ENCODE data around the gene CBY1. TPM values are rescaled to one million over a fixed set of nuclear protein-coding genes. Genes with fewer than 3 reads are reported as not detected.

CBY1 gene
- total RNA-seq, 4 donors from 2014 or later = 16.6 to 26.6 (median 22.1) TPM

- DNase-seq (ENCODE audit: low spot score in 2 of 2) = no peak
- TF ChIP-seq CTCF (IDR thresholded peaks at IDR 0.05) = no peak
- no peak for TF ChIP-seq POLR2A (IDR thresholded peaks at IDR 0.05)
- 88 to 92% methylated on average over 9 of the region's 9 CpGs for WGBS, 2 donors
- H3K4me3 ChIP-seq (ENCODE audit: low read depth, poor library complexity, severe bottlenecking) = no peak overlapping the region
- intact Hi-C loops (cut with DNase I; ENCODE audit: low total_unique reads) = no loop called here
These were observed 28.5 kb downstream of the CBY1 start for GRCh38 chr22:38684895-38685294.

- WGBS, 2 donors = 94 to 96% methylated on average over 1 of the region's 1 CpG
- TF ChIP-seq CTCF (IDR thresholded peaks at IDR 0.05) = no peak
- no peak for TF ChIP-seq POLR2A (IDR thresholded peaks at IDR 0.05)
- DNase-seq (ENCODE audit: low spot score in 2 of 2) = no peak
- intact Hi-C loops (cut with DNase I; ENCODE audit: low total_unique reads) = no loop called here
- H3K4me3 ChIP-seq (ENCODE audit: low read depth, poor library complexity, severe bottlenecking) = no peak overlapping the region
These were observed 29.3 kb downstream of the CBY1 start for GRCh38 chr22:38685761-38686160.

- WGBS, 2 donors = 61 to 77% methylated on average over 1 of the region's 1 CpG
- DNase-seq (ENCODE audit: low spot score in 2 of 2) = no peak
- TF ChIP-seq POLR2A (IDR thresholded peaks at IDR 0.05) (no peak), CTCF (IDR thresholded peaks at IDR 0.05) (no peak)
- intact Hi-C loops (cut with DNase I; ENCODE audit: low total_unique reads) = no loop called here
- no peak overlapping the region for H3K4me3 ChIP-seq (ENCODE audit: low read depth, poor library complexity, severe bottlenecking)
These were observed 33.2 kb downstream of the CBY1 start for GRCh38 chr22:38689651-38690050.

- H3K4me3 ChIP-seq (ENCODE audit: low read depth, poor library complexity, severe bottlenecking) = no peak overlapping the region
- no peak for TF ChIP-seq POLR2A (IDR thresholded peaks at IDR 0.05)
- no peak for TF ChIP-seq CTCF (IDR thresholded peaks at IDR 0.05)
- intact Hi-C loops (cut with DNase I; ENCODE audit: low total_unique reads) = no loop called here
- WGBS, 2 donors = 82 to 83% methylated on average over 2 of the region's 2 CpGs
- DNase-seq (ENCODE audit: low spot score in 2 of 2) = no peak
These were observed 37.6 kb downstream of the CBY1 start for GRCh38 chr22:38694049-38694448.

GRCh38 chr22:38694940-38695339 is 38.5 kb downstream of the CBY1 start:
- no peak for DNase-seq (ENCODE audit: low spot score in 2 of 2)
- intact Hi-C loops (cut with DNase I; ENCODE audit: low total_unique reads) = no loop called here
- TF ChIP-seq POLR2A (IDR thresholded peaks at IDR 0.05) = no peak
- no peak for TF ChIP-seq CTCF (IDR thresholded peaks at IDR 0.05)
- no peak overlapping the region for H3K4me3 ChIP-seq (ENCODE audit: low read depth, poor library complexity, severe bottlenecking)
- WGBS, 2 donors = 53 to 57% methylated on average over 3 of the region's 3 CpGs

GRCh38 chr22:38696606-38697424 is 40.4 kb downstream of the CBY1 start:
- H3K4me3 ChIP-seq (ENCODE audit: low read depth, poor library complexity, severe bottlenecking) = no peak overlapping the region
- 18 to 23% methylated on average over 3 of the region's 3 CpGs for WGBS, 2 donors
- DNase-seq (ENCODE audit: low spot score in 2 of 2) = no peak
- TF ChIP-seq CTCF (IDR thresholded peaks at IDR 0.05) (no peak), POLR2A (IDR thresholded peaks at IDR 0.05) (no peak)
- intact Hi-C loops (cut with DNase I; ENCODE audit: low total_unique reads) = no loop called here
